GM06990 (cell line): Measurements from ENCODE around the gene STK10.

Experiments used
- DNase-seq: peaks from one replicate; pipeline ENCODE4 v3.0.0-alpha.2; 2011; ENCODE audit not compliant: insufficient read length; ENCODE audit errors: extremely low read depth
- H3K27me3 ChIP-seq: replicated peaks from 2 replicates; pipeline ENCODE4 v1.6.0; 2011; ENCODE audit warnings: low read length; ENCODE audit not compliant: control insufficient read depth, insufficient read depth
- H3K36me3 ChIP-seq: 2 replicates; pipeline ENCODE4 v1.5.1; 2011; ENCODE audit warnings: low read length; ENCODE audit not compliant: control insufficient read depth, insufficient read depth
- H3K4me3 ChIP-seq: replicated peaks from 2 replicates; pipeline ENCODE4 v1.5.1; 2011; ENCODE audit warnings: low read depth, mild to moderate bottlenecking, control low read depth, low read length
- TF ChIP-seq, protein P1 (sequence below): IDR thresholded peaks from 2 replicates; pipeline ENCODE4 v1.5.1; 2011; ENCODE audit warnings: low read length, control low read depth, mild to moderate bottlenecking, inconsistent platforms; ENCODE audit not compliant: insufficient read depth, poor library complexity, severe bottlenecking

The STK10 gene

DNA sequence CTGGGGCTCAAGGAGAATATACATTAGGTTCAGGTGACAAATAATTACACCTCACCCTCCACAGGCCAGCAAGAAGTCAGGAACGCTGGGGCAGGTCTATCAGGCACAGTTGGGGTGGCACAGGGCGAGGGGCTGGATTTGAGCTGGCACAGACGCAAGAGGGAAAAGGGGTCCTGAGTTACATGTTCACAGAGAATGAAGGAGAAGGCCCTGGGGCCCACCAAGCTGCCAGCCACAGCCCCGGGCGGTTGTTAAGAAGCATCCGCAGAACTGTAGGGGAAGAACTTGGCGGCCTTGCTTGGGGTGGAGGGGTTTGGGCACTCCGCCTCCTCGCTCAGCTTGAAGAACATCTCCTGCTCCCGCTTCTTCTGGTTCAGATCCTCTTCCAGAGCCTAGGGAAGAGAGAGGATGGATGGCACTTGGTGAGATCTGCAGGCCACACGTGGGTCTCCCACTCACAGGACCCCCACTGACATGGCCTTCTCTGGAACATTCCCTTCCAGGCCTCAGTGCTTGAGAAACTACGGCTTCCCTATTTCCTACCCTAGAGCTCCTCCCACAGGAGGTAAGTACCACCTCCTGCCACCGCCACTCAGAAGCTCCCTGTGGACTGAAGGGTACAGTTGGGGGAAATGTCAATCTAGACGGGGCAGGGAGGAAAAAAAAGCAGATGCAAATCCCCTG, 143.3 kb downstream of the STK10 start:
- no peak overlapping the region for H3K4me3 ChIP-seq
- TF ChIP-seq, protein P1, sequence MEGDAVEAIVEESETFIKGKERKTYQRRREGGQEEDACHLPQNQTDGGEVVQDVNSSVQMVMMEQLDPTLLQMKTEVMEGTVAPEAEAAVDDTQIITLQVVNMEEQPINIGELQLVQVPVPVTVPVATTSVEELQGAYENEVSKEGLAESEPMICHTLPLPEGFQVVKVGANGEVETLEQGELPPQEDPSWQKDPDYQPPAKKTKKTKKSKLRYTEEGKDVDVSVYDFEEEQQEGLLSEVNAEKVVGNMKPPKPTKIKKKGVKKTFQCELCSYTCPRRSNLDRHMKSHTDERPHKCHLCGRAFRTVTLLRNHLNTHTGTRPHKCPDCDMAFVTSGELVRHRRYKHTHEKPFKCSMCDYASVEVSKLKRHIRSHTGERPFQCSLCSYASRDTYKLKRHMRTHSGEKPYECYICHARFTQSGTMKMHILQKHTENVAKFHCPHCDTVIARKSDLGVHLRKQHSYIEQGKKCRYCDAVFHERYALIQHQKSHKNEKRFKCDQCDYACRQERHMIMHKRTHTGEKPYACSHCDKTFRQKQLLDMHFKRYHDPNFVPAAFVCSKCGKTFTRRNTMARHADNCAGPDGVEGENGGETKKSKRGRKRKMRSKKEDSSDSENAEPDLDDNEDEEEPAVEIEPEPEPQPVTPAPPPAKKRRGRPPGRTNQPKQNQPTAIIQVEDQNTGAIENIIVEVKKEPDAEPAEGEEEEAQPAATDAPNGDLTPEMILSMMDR = no peak
- H3K36me3 ChIP-seq = peaks cover 22% of the 10 kb centered on the region
- no peak for DNase-seq
- H3K27me3 ChIP-seq = no peaks in the 10 kb centered on the region

DNA sequence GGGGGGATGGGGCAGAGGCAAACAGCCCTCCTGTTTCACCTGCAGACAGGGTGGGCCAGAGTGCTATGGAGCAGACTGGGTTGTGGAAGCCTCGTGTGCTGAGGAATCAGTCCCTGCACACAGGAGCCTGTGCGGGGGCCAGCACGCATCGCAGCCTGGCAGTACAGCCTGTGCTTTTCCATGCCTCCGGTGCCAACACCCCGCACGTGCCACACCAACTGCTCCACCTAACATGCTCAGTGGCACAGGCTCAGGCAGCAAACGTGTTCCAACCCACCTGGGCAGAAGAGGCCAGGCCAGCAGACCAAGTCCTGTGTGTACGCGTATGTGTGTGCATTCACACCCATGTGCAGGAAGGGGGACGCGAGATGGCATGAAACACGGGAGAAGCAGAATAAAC, 144.2 kb downstream of the STK10 start:
- Histone ChIP-seq H3K4me3 (no peak overlapping the region), H3K36me3 (peaks cover 19% of the 10 kb centered on the region), H3K27me3 (no peaks in the 10 kb centered on the region)
- DNase-seq = no peak
- TF ChIP-seq, protein P1 = no peak

DNA sequence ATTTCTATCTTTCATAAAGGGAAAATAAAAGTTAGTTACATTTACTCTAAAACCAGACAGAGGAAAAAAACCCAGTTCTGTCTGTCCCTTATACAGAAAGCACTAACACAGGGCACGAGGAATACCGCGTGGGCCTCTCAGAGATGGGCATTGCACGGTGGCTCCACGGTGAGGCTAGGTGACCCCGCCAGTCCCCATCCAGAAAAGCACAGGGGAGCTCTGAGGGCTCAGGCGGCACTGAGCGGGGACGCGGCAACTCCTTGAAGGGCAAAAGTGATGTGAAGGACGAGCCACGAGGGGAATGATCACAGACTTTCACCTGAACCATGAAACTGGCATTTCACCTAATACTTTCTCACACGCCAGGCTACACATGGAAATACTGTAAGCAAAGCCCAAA, 145.8 kb downstream of the STK10 start:
- Histone ChIP-seq H3K36me3 (peaks cover 15% of the 10 kb centered on the region), H3K27me3 (no peaks in the 10 kb centered on the region), H3K4me3 (no peak overlapping the region)
- TF ChIP-seq, protein P1 = no peak
- no peak for DNase-seq

DNA sequence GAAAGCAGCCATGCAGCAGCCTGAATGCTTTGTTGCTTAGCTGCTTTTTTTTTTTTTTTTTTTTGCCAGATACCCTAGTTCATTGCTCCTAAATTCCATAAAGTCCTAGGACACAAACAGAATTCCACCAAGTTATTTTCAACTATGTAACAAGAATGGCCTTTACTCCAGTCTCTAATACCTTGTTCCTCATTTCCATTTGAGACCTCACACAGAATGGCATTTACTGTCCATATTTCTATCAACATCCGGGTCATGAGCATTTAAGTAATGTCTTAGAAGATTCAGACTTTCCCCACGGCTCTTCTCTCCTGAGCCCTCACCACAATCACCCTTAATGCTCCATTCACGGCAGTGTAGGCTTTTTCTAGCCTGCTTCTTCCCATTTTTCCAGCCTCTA, 149.9 kb downstream of the STK10 start:
- Histone ChIP-seq H3K4me3 (no peak overlapping the region), H3K36me3 (no peaks in the 10 kb centered on the region), H3K27me3 (no peaks in the 10 kb centered on the region)
- no peak for DNase-seq
- TF ChIP-seq, protein P1 = no peak

GRCh38 chr5:172035049-172035448, 153.0 kb downstream of the STK10 start:
- no peak for DNase-seq
- H3K4me3 ChIP-seq = no peak overlapping the region
- no peaks in the 10 kb centered on the region for H3K27me3 ChIP-seq
- no peaks in the 10 kb centered on the region for H3K36me3 ChIP-seq
- TF ChIP-seq, protein P1 = no peak

GRCh38 chr5:172031894-172032461, 156.0 kb downstream of the STK10 start:
- TF ChIP-seq, protein P1 = no peak
- no peak for DNase-seq
- no peaks in the 10 kb centered on the region for H3K36me3 ChIP-seq
- H3K4me3 ChIP-seq = no peak overlapping the region
- H3K27me3 ChIP-seq = no peaks in the 10 kb centered on the region
